ENCODE data around the gene F10. TPM values are rescaled to one million over a fixed set of nuclear protein-coding genes. Genes with fewer than 3 reads are reported as not detected.

F10 gene
- polyA plus RNA-seq, 1 of the 3 experiments (the other 2 are of a cell fraction): 12.5 TPM

GRCh38 chr13:113183450-113184129 lies 61.0 kb downstream of the F10 start:
- H3K79me2 ChIP-seq (ENCODE audit: insufficient read depth): peaks cover 41% of the 10 kb centered on the region
- no peaks in the 10 kb centered on the region for H4K20me1 ChIP-seq (ENCODE audit: insufficient read depth)
- peaks cover 40% of the 10 kb centered on the region for H3F3A ChIP-seq (replicated peaks; ENCODE audit: insufficient read depth)
- no peak overlapping the region for H2AFZ ChIP-seq (ENCODE audit: low read depth)
- no peak overlapping the region for H3K4me3 ChIP-seq (ENCODE audit: low read depth in 2 of 2, low read length in 1 of 2)
- H3K27ac ChIP-seq (ENCODE audit: low read depth in 2 of 2, low read length in 1 of 2): no peak overlapping the region
- H3K9me3 ChIP-seq: no peaks in the 10 kb centered on the region
- ChIA-PET POLR2A (no interaction called here), CTCF (interaction anchor here (0.7 kb wide), 1 partner anchor 154 kb away, joined by 3 read pairs; no protein-coding TSS in a partner anchor)
- H3K4me1 ChIP-seq (ENCODE audit: control insufficient read depth in 1 of 2, insufficient read depth in 2 of 2, low read depth in 1 of 2, low read length in 1 of 2): peaks cover 4 to 23% of the 10 kb centered on the region in 2 experiments; a peak in 3 of 4 replicates
- no peaks in the 10 kb centered on the region for H3K9me2 ChIP-seq
- DNase-seq: no peak
- no peaks in the 10 kb centered on the region for H3K27me3 ChIP-seq (ENCODE audit: insufficient read depth)
- no peak for TF ChIP-seq SMC3 (IDR thresholded peaks at IDR 0.05; ENCODE audit: low read depth, low read length)
- no peak for TF ChIP-seq MXI1 (IDR thresholded peaks at IDR 0.05; ENCODE audit: low read depth, low read length)
- TF ChIP-seq FOSL2 (IDR thresholded peaks at IDR 0.05; ENCODE audit: borderline replicate concordance, low read depth): no peak
- no peak for TF ChIP-seq POLR2AphosphoS5 (IDR thresholded peaks at IDR 0.05; ENCODE audit: low read depth, low read length)
- no peak for TF ChIP-seq NRF1 (IDR thresholded peaks at IDR 0.05; ENCODE audit: low read depth, low read length)
- TF ChIP-seq, protein P1, sequence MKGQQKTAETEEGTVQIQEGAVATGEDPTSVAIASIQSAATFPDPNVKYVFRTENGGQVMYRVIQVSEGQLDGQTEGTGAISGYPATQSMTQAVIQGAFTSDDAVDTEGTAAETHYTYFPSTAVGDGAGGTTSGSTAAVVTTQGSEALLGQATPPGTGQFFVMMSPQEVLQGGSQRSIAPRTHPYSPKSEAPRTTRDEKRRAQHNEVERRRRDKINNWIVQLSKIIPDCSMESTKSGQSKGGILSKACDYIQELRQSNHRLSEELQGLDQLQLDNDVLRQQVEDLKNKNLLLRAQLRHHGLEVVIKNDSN (IDR thresholded peaks at IDR 0.05; ENCODE audit: borderline replicate concordance, low read depth): no peak
- TF ChIP-seq, protein P2, sequence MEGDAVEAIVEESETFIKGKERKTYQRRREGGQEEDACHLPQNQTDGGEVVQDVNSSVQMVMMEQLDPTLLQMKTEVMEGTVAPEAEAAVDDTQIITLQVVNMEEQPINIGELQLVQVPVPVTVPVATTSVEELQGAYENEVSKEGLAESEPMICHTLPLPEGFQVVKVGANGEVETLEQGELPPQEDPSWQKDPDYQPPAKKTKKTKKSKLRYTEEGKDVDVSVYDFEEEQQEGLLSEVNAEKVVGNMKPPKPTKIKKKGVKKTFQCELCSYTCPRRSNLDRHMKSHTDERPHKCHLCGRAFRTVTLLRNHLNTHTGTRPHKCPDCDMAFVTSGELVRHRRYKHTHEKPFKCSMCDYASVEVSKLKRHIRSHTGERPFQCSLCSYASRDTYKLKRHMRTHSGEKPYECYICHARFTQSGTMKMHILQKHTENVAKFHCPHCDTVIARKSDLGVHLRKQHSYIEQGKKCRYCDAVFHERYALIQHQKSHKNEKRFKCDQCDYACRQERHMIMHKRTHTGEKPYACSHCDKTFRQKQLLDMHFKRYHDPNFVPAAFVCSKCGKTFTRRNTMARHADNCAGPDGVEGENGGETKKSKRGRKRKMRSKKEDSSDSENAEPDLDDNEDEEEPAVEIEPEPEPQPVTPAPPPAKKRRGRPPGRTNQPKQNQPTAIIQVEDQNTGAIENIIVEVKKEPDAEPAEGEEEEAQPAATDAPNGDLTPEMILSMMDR (IDR thresholded peaks at IDR 0.05): no peak
- TF ChIP-seq GABPA (IDR thresholded peaks at IDR 0.05; ENCODE audit: low read depth): no peak
- no peak for TF ChIP-seq YY1 (IDR thresholded peaks at IDR 0.05; ENCODE audit: low read depth)
- no peak for TF ChIP-seq TCF12 (IDR thresholded peaks at IDR 0.05)
- TF ChIP-seq NFIC (IDR thresholded peaks at IDR 0.05; ENCODE audit: borderline replicate concordance): no peak
- TF ChIP-seq FOXJ3 (CRISPR knock-in tag; IDR thresholded peaks at IDR 0.05): no peak
- TF ChIP-seq EZH2phosphoT487 (IDR thresholded peaks at IDR 0.05; ENCODE audit: borderline replicate concordance, low read depth): no peak
- no peak for TF ChIP-seq GATA2 (CRISPR knock-in tag; IDR thresholded peaks at IDR 0.05)
- TF ChIP-seq, protein P3, sequence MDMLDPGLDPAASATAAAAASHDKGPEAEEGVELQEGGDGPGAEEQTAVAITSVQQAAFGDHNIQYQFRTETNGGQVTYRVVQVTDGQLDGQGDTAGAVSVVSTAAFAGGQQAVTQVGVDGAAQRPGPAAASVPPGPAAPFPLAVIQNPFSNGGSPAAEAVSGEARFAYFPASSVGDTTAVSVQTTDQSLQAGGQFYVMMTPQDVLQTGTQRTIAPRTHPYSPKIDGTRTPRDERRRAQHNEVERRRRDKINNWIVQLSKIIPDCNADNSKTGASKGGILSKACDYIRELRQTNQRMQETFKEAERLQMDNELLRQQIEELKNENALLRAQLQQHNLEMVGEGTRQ (IDR thresholded peaks at IDR 0.05; ENCODE audit: borderline replicate concordance, low read depth, low read length): no peak
- no peak for TF ChIP-seq REST (IDR thresholded peaks at IDR 0.05; ENCODE audit: low read depth, low read length)
- TF ChIP-seq IRF3 (IDR thresholded peaks at IDR 0.05; ENCODE audit: low read depth, low read length): no peak
- no peak for TF ChIP-seq MEF2A (IDR thresholded peaks at IDR 0.05; ENCODE audit: borderline replicate concordance, low read depth)
- no peak for TF ChIP-seq RAD21 (IDR thresholded peaks at IDR 0.05; ENCODE audit: low read length)
- TF ChIP-seq ZBTB33 (IDR thresholded peaks at IDR 0.05; ENCODE audit: borderline replicate concordance, low read depth): no peak
- WGBS (ENCODE audit: low lambda C conversion rate): 96% methylated on average over 13 of the region's 14 CpGs
- H3K36me3 ChIP-seq (replicated peaks in 1 of 2; ENCODE audit: control insufficient read depth in 1 of 2, insufficient read depth in 2 of 2, low read length in 1 of 2): peaks cover 59 to 81% of the 10 kb centered on the region in 2 experiments
- H3K4me2 ChIP-seq: no peak overlapping the region
- H3K9ac ChIP-seq: no peak overlapping the region
